GM12878 (cell line): ENCODE measurements around the gene HIGD1C. TPM values are rescaled to one million over a fixed set of nuclear protein-coding genes. Genes with fewer than 3 reads are reported as not detected.

Experiments used
- ATAC-seq: fragments of 200-7000 bp; cut with Tn5 transposase; 3 replicates; pipeline ENCODE4 v1.9.1; 2020; ENCODE audit warnings: mild to moderate bottlenecking, moderate library complexity
- BruUV-seq: library from RNA; stranded (reverse); fragments of 400-500 nt; replicated peaks from 2 replicates; lab custom pipeline; 2021; lab: Mats Ljungman, UMichigan
- CTCF ChIA-PET: fragments of 300-600 bp; sonication (Branson Sonifier 250); formaldehyde crosslinking; extraction: SDS; loops from one replicate; lab custom pipeline; 2021; ENCODE audit warnings: inconsistent platforms; lab: Yijun Ruan, JAX
- POLR2A ChIA-PET: fragments of 350-600 bp; formaldehyde crosslinking; extraction: SDS; loops from one replicate; lab custom pipeline; 2021; ENCODE audit warnings: inconsistent platforms; lab: Charles Lee
- RAD21 ChIA-PET: fragments of 300-600 bp; sonication (Branson Sonifier 250); formaldehyde crosslinking; loops from one replicate; lab custom pipeline; 2023; ENCODE audit warnings: antibody characterized with exemption; ENCODE audit not compliant: unreplicated experiment; lab: Charles Lee
- SMC1A ChIA-PET: fragments of 300-600 bp; sonication (Branson Sonifier 250); formaldehyde crosslinking; loops from one replicate; lab custom pipeline; 2023; ENCODE audit not compliant: unreplicated experiment, uncharacterized antibody; lab: Charles Lee
- DNase-seq: peaks from one replicate; pipeline ENCODE4 v3.0.0-alpha.2; 2011; ENCODE audit warnings: low read depth, low spot score
- FAIRE-seq: peaks from 3 replicates; lab custom pipeline; 2011; peaks lifted over from hg19 to GRCh38; lab: Jason Lieb, UNC
- H2AFZ ChIP-seq: 2 replicates; pipeline ENCODE4 v1.6.0; 2011; ENCODE audit warnings: low read depth, low read length, control low read depth; ENCODE audit not compliant: control insufficient read depth
- H3K27ac ChIP-seq: 2 replicates; pipeline ENCODE4 v1.5.1; 2011; ENCODE audit warnings: control low read depth; ENCODE audit not compliant: control insufficient read depth, insufficient read depth
- H3K27me3 ChIP-seq, 2 experiments: replicated peaks in 1 of 2; 2 replicates each; pipeline versions ENCODE4 v1.6.0 to v1.6.1; 2011; ENCODE audit warnings: low read length in 1 of 2; ENCODE audit not compliant: control insufficient read depth in 2 of 2, insufficient read depth in 2 of 2
- H3K36me3 ChIP-seq, 2 experiments: 2 replicates each; pipeline ENCODE4 v1.5.1; 2011; ENCODE audit warnings: low read length in 1 of 2; ENCODE audit not compliant: control insufficient read depth in 2 of 2, insufficient read depth in 2 of 2
- H3K4me1 ChIP-seq: 2 replicates; pipeline ENCODE4 v1.6.1; 2011; ENCODE audit warnings: mild to moderate bottlenecking, low read length, moderate library complexity, mixed read lengths; ENCODE audit not compliant: control insufficient read depth, insufficient read depth
- H3K4me2 ChIP-seq: 2 replicates; pipeline ENCODE4 v1.6.0; 2011; ENCODE audit warnings: control low read depth; ENCODE audit not compliant: control insufficient read depth, insufficient read depth
- H3K4me3 ChIP-seq: fragments of 200-600 bp; sonication (generic); 2 replicates; pipeline ENCODE4 v1.5.1; 2016
- H3K79me2 ChIP-seq: 2 replicates; pipeline ENCODE4 v1.6.0; 2011; ENCODE audit warnings: low read length; ENCODE audit not compliant: control insufficient read depth, insufficient read depth
- H3K9ac ChIP-seq: 2 replicates; pipeline ENCODE4 v1.8.0; 2011; ENCODE audit warnings: low read length, control low read depth, mixed read lengths; ENCODE audit not compliant: control insufficient read depth, insufficient read depth
- H3K9me3 ChIP-seq: replicated peaks from 3 replicates; pipeline ENCODE4 v1.5.1; 2011; ENCODE audit warnings: mild to moderate bottlenecking, low read length; ENCODE audit not compliant: control insufficient read depth, insufficient read depth
- H4K20me1 ChIP-seq: 2 replicates; pipeline ENCODE4 v1.6.0; 2011; ENCODE audit not compliant: control insufficient read depth, insufficient read depth
- CBX3 ChIP-seq: fragments of 200-600 bp; sonication (generic); IDR thresholded peaks from 2 replicates; pipeline ENCODE4 v1.6.1; 2016; ENCODE audit warnings: low read depth, borderline replicate concordance
- GATAD2B ChIP-seq: fragments of 450-650 bp; conservative IDR thresholded peaks from 2 replicates; pipeline ENCODE4 v1.6.1; 2017; ENCODE audit warnings: low read depth, mild to moderate bottlenecking, moderate library complexity
- MEF2A ChIP-seq: IDR thresholded peaks from 2 replicates; pipeline ENCODE4 v1.6.1; 2011; ENCODE audit warnings: low read depth, mild to moderate bottlenecking, low read length, moderate library complexity; ENCODE audit not compliant: insufficient read depth
- NFYA ChIP-seq: IDR thresholded peaks from 2 replicates; pipeline ENCODE4 v1.6.1; 2011; ENCODE audit warnings: low read depth, mild to moderate bottlenecking, low read length, improper control_type of control experiment, borderline replicate concordance
- NR2F1 ChIP-seq: fragments of 450-650 bp; conservative IDR thresholded peaks from 2 replicates; pipeline ENCODE4 v1.6.1; 2017; ENCODE audit warnings: mild to moderate bottlenecking
- RUNX3 ChIP-seq: IDR thresholded peaks from 2 replicates; pipeline ENCODE4 v1.6.1; 2012; ENCODE audit warnings: low read length, inconsistent platforms
- STAT1 ChIP-seq: fragments of 450-650 bp; conservative IDR thresholded peaks from 2 replicates; pipeline ENCODE4 v1.6.1; 2014; ENCODE audit warnings: antibody characterized with exemption, mild to moderate bottlenecking
- ZBTB4 ChIP-seq: fragments of 450-650 bp; formaldehyde crosslinking; IDR thresholded peaks from 2 replicates; pipeline ENCODE4 v1.4.0; 2022; ENCODE audit warnings: mild to moderate bottlenecking, moderate library complexity
- WGBS: methylation state at CpG from one replicate; pipeline ENCODE4 v1.1.6; 2016; ENCODE audit warnings: low lambda C conversion rate; ENCODE audit not compliant: insufficient replicate concordance, insufficient coverage; ENCODE audit errors: missing lambda C conversion rate; 5-methylcytosine and 5-hydroxymethylcytosine counted together
- in situ Hi-C: fragments of 300-500 bp; cut with MboI; formaldehyde crosslinking; loops from 9 replicates; pipeline ENCODE4 v1.14.3; 2018; ENCODE audit warnings: mixed read lengths
- intact Hi-C: fragments of 100-400 bp; cut with micrococcal nuclease; formaldehyde crosslinking; loops from one replicate; pipeline ENCODE4 v1.14.2; 2022; ENCODE audit not compliant: unreplicated experiment
- polyA plus RNA-seq, 11 experiments: library from polyadenylated mRNA; depleted of rRNA in 4 of 11; unstranded in 6 of 11; stranded (reverse) in 5 of 11; fragments of >200 nt; fragmentation: Nextera tagmentation in 4 of 11; fragmentation: Illumina TruSeq in 1 of 11; extraction: Ambion mirVana in 4 of 11; extraction: Trizol in 1 of 11; gene quantifications; 1 replicate in 1 of 11; 2 replicates in 10 of 11; pipeline versions ENCODE4 v1.2.1 to v1.2.3, GENCODE V29; 2011 to 2016; ENCODE audit warnings: inconsistent platforms in 2 of 11, missing spikeins in 2 of 11, low read depth in 1 of 11
- total RNA-seq, 4 experiments: library from RNA; depleted of rRNA in 3 of 4; stranded (reverse); fragments of >200 nt in 3 of 4; fragmentation: Illumina TruSeq in 1 of 4; extraction: Trizol in 1 of 4; gene quantifications; 2 replicates each; pipeline versions ENCODE4 v1.2.1 to v1.2.3, GENCODE V29; 2013 to 2021

The HIGD1C gene
- total and polyA plus RNA-seq, 10 of the 15 experiments (the other 5 are each of a cell fraction or from before 2014, with no cell fraction given) = not detected

- FAIRE-seq = no peak
- Histone ChIP-seq H3K4me2 (no peak overlapping the region), H3K36me3 (no peaks in the 10 kb centered on the region), H2AFZ (no peak overlapping the region), H4K20me1 (no peaks in the 10 kb centered on the region), H3K4me3 (no peak overlapping the region), H3K79me2 (no peaks in the 10 kb centered on the region), H3K27ac (no peak overlapping the region), H3K9ac (no peak overlapping the region), H3K4me1 (peaks cover 6% of the 10 kb centered on the region), H3K9me3 (peaks cover 19% of the 10 kb centered on the region), H3K27me3 (no peaks in the 10 kb centered on the region)
- intact Hi-C loops = no loop called here
- ChIA-PET CTCF (interaction anchor here (0.6 kb wide), 1 partner anchor 9 kb away, joined by 3 read pairs; a partner anchor contains a TSS), POLR2A (no interaction called here), RAD21 (no interaction called here), SMC1A (no interaction called here)
- 25% methylated on average over 3 of the region's 3 CpGs for WGBS
- in situ Hi-C loops = no loop called here
- no peak for ATAC-seq
- TF ChIP-seq MEF2A (no peak), CBX3 (no peak)
- no TSS peak for BruUV-seq
- no peak for DNase-seq
Measured at GRCh38 chr12:50916292-50916691, 36.1 kb upstream of the HIGD1C start.

GRCh38 chr12:50918584-50919316 is 33.6 kb upstream of the HIGD1C start:
- in situ Hi-C loops = no loop called here
- 43% methylated on average over 5 of the region's 5 CpGs for WGBS
- RAD21 ChIA-PET = no interaction called here
- CTCF ChIA-PET = interaction anchor here (0.6 to 0.7 kb wide), 3 partner anchors 101 to 414 kb away, joined by 3 to 5 read pairs (median 4); partner anchors contain the start of gene DIP2B
- peak; percentile 71 for FAIRE-seq
- intact Hi-C loops = no loop called here
- DNase-seq = no peak
- no peak overlapping the region for H3K27ac ChIP-seq
- peak; percentile 65 for ATAC-seq
- BruUV-seq = no TSS peak
- H3K4me1 ChIP-seq = peaks cover 17% of the 10 kb centered on the region
- H3K27me3 ChIP-seq = no peaks in the 10 kb centered on the region
- POLR2A ChIA-PET = no interaction called here
- H3K4me3 ChIP-seq = no peak overlapping the region
- H3K36me3 ChIP-seq = no peaks in the 10 kb centered on the region
- H3K79me2 ChIP-seq = no peaks in the 10 kb centered on the region
- peaks cover 15% of the 10 kb centered on the region for H3K9me3 ChIP-seq
- no peak for TF ChIP-seq STAT1
- peak; percentile 36; the same call in 1 of the 2 replicates for TF ChIP-seq NR2F1
- no peak for TF ChIP-seq GATAD2B
- TF ChIP-seq RUNX3 = peak; percentile 36
- no peak for TF ChIP-seq ZBTB4 (CRISPR knock-in tag)
- no peak for TF ChIP-seq NFYA
- H3K4me2 ChIP-seq = no peak overlapping the region; the same call in 1 of the 2 replicates
- H2AFZ ChIP-seq = no peak overlapping the region
- SMC1A ChIA-PET = interaction anchor here (0.7 to 2.1 kb wide), 2 partner anchors 9 to 39 kb away, joined by 4 to 6 read pairs; no protein-coding TSS in a partner anchor
- H4K20me1 ChIP-seq = no peaks in the 10 kb centered on the region
- no peak overlapping the region for H3K9ac ChIP-seq
